Activated T-cell treated with anti-CD3 and anti-CD28 coated beads, Interleukin-2, amount 50 U/mL, for 72 hours (primary cell): ENCODE measurements around the gene PPP1R3G. TPM values are rescaled to one million over a fixed set of nuclear protein-coding genes. Genes with fewer than 3 reads are reported as not detected.

ENCODE experiments used
- ATAC-seq, 2 donors: fragments of 150-1000 bp; cut with Tn5 transposase; replicated peaks in 1 of 2; 2 replicates each; pipeline ENCODE4 v1.10.0; 2021; ENCODE audit warnings: moderate library complexity in 2 of 2, mild to moderate bottlenecking in 1 of 2
- DNase-seq, 2 donors: peaks; one replicate each; pipeline ENCODE4 v3.0.0; 2021 to 2022; ENCODE audit warnings: mixed read lengths in 1 of 2
- H3K27ac Mint-ChIP-seq: one replicate; pipeline ENCODE4 v1.8.0; 2022; ENCODE audit warnings: mild to moderate bottlenecking, moderate library complexity, mixed read lengths
- H3K27me3 Mint-ChIP-seq: one replicate; pipeline ENCODE4 v1.8.0; 2022; ENCODE audit warnings: low read depth, mixed read lengths
- H3K36me3 Mint-ChIP-seq, 2 donors: one replicate each; pipeline ENCODE4 v1.8.0; 2022; ENCODE audit warnings: mixed read lengths in 2 of 2, mild to moderate bottlenecking in 1 of 2; ENCODE audit not compliant: insufficient read depth in 2 of 2
- H3K4me1 Mint-ChIP-seq: one replicate; pipeline ENCODE4 v1.8.0; 2022; ENCODE audit warnings: low read depth, mixed read lengths
- H3K4me3 Mint-ChIP-seq, 2 donors: one replicate each; pipeline ENCODE4 v1.8.0; 2022; ENCODE audit warnings: mild to moderate bottlenecking in 2 of 2, mixed read lengths in 2 of 2, moderate library complexity in 2 of 2
- H3K9me3 Mint-ChIP-seq, 2 donors: one replicate each; pipeline ENCODE4 v1.8.0; 2022; ENCODE audit warnings: mixed read lengths in 2 of 2
- total RNA-seq, 2 donors: library from RNA; stranded (reverse); gene quantifications; one replicate each; pipeline ENCODE4 v1.2.3, GENCODE V29; 2022

Gene PPP1R3G
- under 1 TPM in 1 of 2 donors, not detected in 1; 0.05 TPM for total RNA-seq

GRCh38 chr6:5084781-5085647, at the start of gene PPP1R3G:
Gene PPP1R3G (plus strand): TSS chr6:5085341. CDS start chr6:5085486, 145 bp downstream.
- peak; percentile 32 to 34 for DNase-seq
- H3K9me3 Mint-ChIP-seq: no peaks in the 10 kb centered on the region

GRCh38 chr6:5036269-5036668, 48.9 kb upstream of the PPP1R3G start:
- Mint-ChIP-seq H3K4me1 (no peaks in the 10 kb centered on the region), H3K9me3 (no peaks in the 10 kb centered on the region), H3K36me3 (no peaks in the 10 kb centered on the region), H3K27me3 (no peaks in the 10 kb centered on the region), H3K4me3 (no peak overlapping the region), H3K27ac (no peak overlapping the region)
- ATAC-seq (no peak), DNase-seq (no peak)

More at GRCh38 chr6:5084781-5085647, at the start of gene PPP1R3G:
- Mint-ChIP-seq H3K36me3 (peaks cover 1% of the 10 kb centered on the region in 2 donors), H3K4me3 (peak within 1 kb of the TSS; percentile 86 to 89), H3K4me1 (no peaks in the 10 kb centered on the region), H3K27ac (no peak within 1 kb of the TSS), H3K27me3 (peaks cover 51% of the 10 kb centered on the region)
- ATAC-seq: peak; percentile 61 to 62

GRCh38 chr6:5041955-5042354, 43.2 kb upstream of the PPP1R3G start:
- Mint-ChIP-seq H3K36me3 (peaks cover 1 to 2% of the 10 kb centered on the region in 2 donors), H3K27me3 (no peaks in the 10 kb centered on the region), H3K9me3 (no peaks in the 10 kb centered on the region), H3K4me3 (no peak overlapping the region), H3K4me1 (no peaks in the 10 kb centered on the region), H3K27ac (no peak overlapping the region)
- DNase-seq: no peak
- no peak for ATAC-seq

- Mint-ChIP-seq H3K4me1 (no peaks in the 10 kb centered on the region), H3K9me3 (no peaks in the 10 kb centered on the region), H3K27ac (no peak overlapping the region), H3K4me3 (no peak overlapping the region), H3K27me3 (no peaks in the 10 kb centered on the region), H3K36me3 (peaks cover 1 to 2% of the 10 kb centered on the region in 2 donors)
- ATAC-seq (no peak), DNase-seq (no peak)
Observed at GRCh38 chr6:5042436-5042835, 42.7 kb upstream of the PPP1R3G start.

- no peak for DNase-seq
- Mint-ChIP-seq H3K27me3 (no peaks in the 10 kb centered on the region), H3K9me3 (peaks cover 4 to 5% of the 10 kb centered on the region in 2 donors)
Observed at GRCh38 chr6:5044866-5045265, 40.3 kb upstream of the PPP1R3G start.

GRCh38 chr6:5045416-5045815, 39.7 kb upstream of the PPP1R3G start:
- DNase-seq: no peak
- Mint-ChIP-seq H3K4me3 (no peak overlapping the region), H3K27me3 (no peaks in the 10 kb centered on the region), H3K9me3 (peaks cover 5 to 6% of the 10 kb centered on the region in 2 donors), H3K4me1 (no peaks in the 10 kb centered on the region), H3K27ac (no peak overlapping the region), H3K36me3 (peaks cover 8% of the 10 kb centered on the region in 2 donors)
- ATAC-seq: no peak

More at GRCh38 chr6:5044866-5045265, 40.3 kb upstream of the PPP1R3G start:
- Mint-ChIP-seq H3K36me3 (peaks cover 4 to 7% of the 10 kb centered on the region in 2 donors), H3K4me1 (no peaks in the 10 kb centered on the region), H3K4me3 (no peak overlapping the region), H3K27ac (no peak overlapping the region)
- ATAC-seq: no peak

- H3K4me3 Mint-ChIP-seq: no peak overlapping the region
- H3K36me3 Mint-ChIP-seq: peaks cover 14 to 17% of the 10 kb centered on the region in 2 donors
- DNase-seq (no peak), ATAC-seq (no peak)
- H3K27me3 Mint-ChIP-seq: no peaks in the 10 kb centered on the region
- no peaks in the 10 kb centered on the region for H3K4me1 Mint-ChIP-seq
- no peak overlapping the region for H3K27ac Mint-ChIP-seq
- peaks cover 12% of the 10 kb centered on the region in 2 donors for H3K9me3 Mint-ChIP-seq
Observed at GRCh38 chr6:5046430-5046829, 38.7 kb upstream of the PPP1R3G start.

GRCh38 chr6:5050009-5050408, 35.1 kb upstream of the PPP1R3G start:
- Mint-ChIP-seq H3K36me3 (peaks cover 14 to 15% of the 10 kb centered on the region in 2 donors), H3K4me1 (peaks cover 4% of the 10 kb centered on the region), H3K27me3 (no peaks in the 10 kb centered on the region), H3K27ac (no peak overlapping the region), H3K4me3 (no peak overlapping the region), H3K9me3 (peaks cover 12 to 14% of the 10 kb centered on the region in 2 donors)
- no peak for DNase-seq
- ATAC-seq: no peak

- Mint-ChIP-seq H3K27me3 (no peaks in the 10 kb centered on the region), H3K4me1 (peaks cover 4% of the 10 kb centered on the region), H3K27ac (no peak overlapping the region), H3K4me3 (no peak overlapping the region), H3K36me3 (peaks cover 13 to 15% of the 10 kb centered on the region in 2 donors), H3K9me3 (peaks cover 12 to 14% of the 10 kb centered on the region in 2 donors)
- no peak for DNase-seq
- ATAC-seq: no peak
Observed at GRCh38 chr6:5051394-5051793, 33.7 kb upstream of the PPP1R3G start.

- H3K27ac Mint-ChIP-seq: no peak overlapping the region
Observed at GRCh38 chr6:5053038-5053437, 32.1 kb upstream of the PPP1R3G start.

GRCh38 chr6:5053864-5054244, 31.3 kb upstream of the PPP1R3G start:
- peaks cover 4% of the 10 kb centered on the region for H3K4me1 Mint-ChIP-seq
- peaks cover 8 to 11% of the 10 kb centered on the region in 2 donors for H3K9me3 Mint-ChIP-seq
- no peak overlapping the region for H3K4me3 Mint-ChIP-seq
- peaks cover 9 to 14% of the 10 kb centered on the region in 2 donors for H3K36me3 Mint-ChIP-seq
- H3K27me3 Mint-ChIP-seq: no peaks in the 10 kb centered on the region
- DNase-seq (no peak), ATAC-seq (no peak)
- H3K27ac Mint-ChIP-seq: no peak overlapping the region

More at GRCh38 chr6:5053038-5053437, 32.1 kb upstream of the PPP1R3G start:
- peaks cover 13 to 14% of the 10 kb centered on the region in 2 donors for H3K36me3 Mint-ChIP-seq
- H3K4me3 Mint-ChIP-seq: no peak overlapping the region
- ATAC-seq (no peak), DNase-seq (no peak)
- H3K27me3 Mint-ChIP-seq: no peaks in the 10 kb centered on the region
- H3K9me3 Mint-ChIP-seq: peaks cover 12 to 14% of the 10 kb centered on the region in 2 donors
- peaks cover 4% of the 10 kb centered on the region for H3K4me1 Mint-ChIP-seq

- H3K4me3 Mint-ChIP-seq: no peak overlapping the region
- H3K4me1 Mint-ChIP-seq: peaks cover 4% of the 10 kb centered on the region
- DNase-seq (no peak), ATAC-seq (no peak)
- H3K27ac Mint-ChIP-seq: no peak overlapping the region
- peaks cover 8 to 13% of the 10 kb centered on the region in 2 donors for H3K36me3 Mint-ChIP-seq
- peaks cover 8 to 9% of the 10 kb centered on the region in 2 donors for H3K9me3 Mint-ChIP-seq
- H3K27me3 Mint-ChIP-seq: no peaks in the 10 kb centered on the region
Observed at GRCh38 chr6:5054245-5054873, 30.8 kb upstream of the PPP1R3G start.

GRCh38 chr6:5055118-5055517, 30.0 kb upstream of the PPP1R3G start:
- Mint-ChIP-seq H3K27me3 (no peaks in the 10 kb centered on the region), H3K36me3 (peaks cover 8 to 12% of the 10 kb centered on the region in 2 donors), H3K9me3 (peaks cover 8 to 9% of the 10 kb centered on the region in 2 donors), H3K4me3 (no peak overlapping the region), H3K27ac (no peak overlapping the region), H3K4me1 (peaks cover 4% of the 10 kb centered on the region)
- no peak for DNase-seq
- no peak for ATAC-seq
